T-cell (primary cell): ENCODE data around the gene NR5A2. TPM values are rescaled to one million over a fixed set of nuclear protein-coding genes. Genes with fewer than 3 reads are reported as not detected.

Source experiments
- ATAC-seq, 4 experiments: fragments of 200-7000 bp in 3 of 4; fragments of 150-1000 bp in 1 of 4; cut with Tn5 transposase; replicated peaks in 1 of 4; 1 replicate in 3 of 4; 2 replicates in 1 of 4; pipeline ENCODE4 v1.10.0; 2021; ENCODE audit warnings: moderate library complexity in 3 of 4, mild to moderate bottlenecking in 2 of 4, moderate number of reproducible peaks in 1 of 4
- CTCF ChIA-PET, 2 donors: fragments of 300-600 bp; sonication (Branson Sonifier 250); formaldehyde crosslinking; loops; one replicate each; lab custom pipeline; 2022; ENCODE audit warnings: antibody characterized with exemption in 2 of 2; lab: Charles Lee
- POLR2A ChIA-PET, 2 donors: fragments of 300-600 bp; sonication (Branson Sonifier 250); formaldehyde crosslinking; loops; one replicate each; lab custom pipeline; 2022; ENCODE audit warnings: antibody characterized with exemption in 2 of 2; lab: Charles Lee
- DNase-seq, 35 experiments: peaks; one replicate each; pipeline versions ENCODE4 v3.0.0 to v3.0.0-alpha.2; 2013 to 2023
- H3K27ac ChIP-seq: one replicate; pipeline ENCODE4 v1.5.1; 2013; ENCODE audit warnings: low read length
- H3K27me3 ChIP-seq, 2 experiments: replicated peaks in 1 of 2; 1 replicate in 1 of 2; 2 replicates in 1 of 2; pipeline versions ENCODE4 v1.6.1 to v1.7.0; 2013; ENCODE audit warnings: low read length in 1 of 2, mixed read lengths in 1 of 2; ENCODE audit not compliant: control insufficient read depth in 2 of 2, insufficient read depth in 2 of 2; ENCODE audit errors: extremely low read depth in 1 of 2
- H3K36me3 ChIP-seq, 2 donors: 1 replicate in 1 of 2; 2 replicates in 1 of 2; pipeline versions ENCODE4 v1.6.1 to v1.7.0; 2013; ENCODE audit warnings: low read length in 1 of 2; ENCODE audit not compliant: control insufficient read depth in 2 of 2, insufficient read depth in 1 of 2; ENCODE audit errors: extremely low read depth in 1 of 2
- H3K4me1 ChIP-seq, 2 experiments: 1 replicate in 1 of 2; 2 replicates in 1 of 2; pipeline versions ENCODE4 v1.6.1 to v1.7.0; 2013; ENCODE audit warnings: low read length in 2 of 2, mixed read lengths in 1 of 2; ENCODE audit not compliant: insufficient read depth in 2 of 2, control insufficient read depth in 1 of 2; ENCODE audit errors: extremely low read depth in 1 of 2
- H3K4me3 ChIP-seq, 2 donors: 1 replicate in 1 of 2; 2 replicates in 1 of 2; pipeline versions ENCODE4 v1.5.1 to v1.7.0; 2013; ENCODE audit warnings: mild to moderate bottlenecking in 2 of 2, low read length in 1 of 2, moderate library complexity in 1 of 2; ENCODE audit not compliant: control insufficient read depth in 1 of 2; ENCODE audit errors: extremely low read depth in 1 of 2
- H3K9me3 ChIP-seq: 2 replicates; pipeline ENCODE4 v1.7.0; 2013
- H3K27ac Mint-ChIP-seq, 2 donors: one replicate each; pipeline ENCODE4 v1.8.0; 2020 to 2021; ENCODE audit warnings: mild to moderate bottlenecking in 2 of 2, mixed read lengths in 2 of 2
- H3K27me3 Mint-ChIP-seq, 2 donors: one replicate each; pipeline ENCODE4 v1.8.0; 2021 to 2022; ENCODE audit warnings: mixed read lengths in 2 of 2
- H3K36me3 Mint-ChIP-seq: one replicate; pipeline ENCODE4 v1.8.0; 2021; ENCODE audit warnings: mixed read lengths
- H3K4me1 Mint-ChIP-seq, 3 donors: one replicate each; pipeline ENCODE4 v1.8.0; 2020 to 2022; ENCODE audit warnings: mixed read lengths in 3 of 3, mild to moderate bottlenecking in 1 of 3
- H3K4me3 Mint-ChIP-seq, 3 donors: one replicate each; pipeline ENCODE4 v1.8.0; 2020 to 2022; ENCODE audit warnings: mild to moderate bottlenecking in 3 of 3, mixed read lengths in 3 of 3, moderate library complexity in 3 of 3
- H3K9me3 Mint-ChIP-seq, 3 donors: one replicate each; pipeline ENCODE4 v1.8.0; 2020 to 2022; ENCODE audit warnings: mixed read lengths in 3 of 3
- WGBS: methylation state at CpG from one replicate; pipeline ENCODE4 v1.1.5; 2013; ENCODE audit warnings: missing lambda C conversion rate; ENCODE audit not compliant: insufficient coverage; 5-methylcytosine and 5-hydroxymethylcytosine counted together
- total RNA-seq, 35 experiments: library from RNA in 6 of 35; stranded (reverse) in 6 of 35; fragments of 120-200 nt in 1 of 35; gene quantifications; one replicate each; pipeline versions ENCODE4 v1.2.1 to v1.2.4 and lab custom pipeline; 2013 to 2026

Gene NR5A2
- total RNA-seq, 5 donors from 2014 or later (not counting 1 experiment from before 2014, with no cell fraction given), result 0.15 to 0.19 TPM; not detected in 3

DNA sequence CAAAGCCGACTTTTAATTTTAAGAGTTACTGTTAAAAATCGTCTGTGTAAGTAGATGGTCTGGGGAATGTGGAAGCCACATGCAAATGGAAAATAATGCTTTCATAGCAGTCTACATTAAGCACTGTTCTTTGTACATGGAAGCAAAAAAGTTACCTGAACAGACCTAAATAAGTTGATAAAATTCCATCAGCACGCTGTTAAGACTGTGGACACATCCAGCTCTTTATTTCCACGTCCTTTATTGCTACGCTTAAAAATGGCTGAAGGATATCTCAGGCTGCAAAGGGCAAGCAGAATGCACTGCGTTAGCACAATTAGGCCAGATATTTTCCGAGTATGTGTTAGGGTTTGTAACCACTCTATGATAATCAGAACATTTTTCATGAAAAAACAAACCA is 22.3 kb downstream of the NR5A2 start:
- no peaks in the 10 kb centered on the region for H3K9me3 Mint-ChIP-seq
- no peak overlapping the region for H3K4me3 Mint-ChIP-seq
- no peaks in the 10 kb centered on the region for H3K4me1 Mint-ChIP-seq
- no peaks in the 10 kb centered on the region for H3K9me3 ChIP-seq
- no peak for ATAC-seq
- no peak overlapping the region for H3K27ac Mint-ChIP-seq
- no peak overlapping the region for H3K4me3 ChIP-seq
- DNase-seq, result no peak
- H3K36me3 Mint-ChIP-seq, result no peaks in the 10 kb centered on the region
- peaks cover 1 to 11% of the 10 kb centered on the region in 2 experiments for H3K27me3 ChIP-seq
- peaks cover 21 to 33% of the 10 kb centered on the region in 2 donors for H3K27me3 Mint-ChIP-seq
- ChIA-PET CTCF (no interaction called here), POLR2A (no interaction called here)
- 70% methylated on average over 2 of the region's 7 CpGs for WGBS
- no peak overlapping the region for H3K27ac ChIP-seq
- no peaks in the 10 kb centered on the region for H3K36me3 ChIP-seq
- no peaks in the 10 kb centered on the region for H3K4me1 ChIP-seq

GRCh38 chr1:200051620-200052019 is 24.1 kb downstream of the NR5A2 start:
- H3K4me1 ChIP-seq, result no peaks in the 10 kb centered on the region
- H3K27ac ChIP-seq, result no peak overlapping the region
- ChIA-PET CTCF (no interaction called here), POLR2A (interaction anchor here in 1 of 2 donors (0.6 kb wide), 1 partner anchor 72 kb away, joined by 3 read pairs; no protein-coding TSS in a partner anchor)
- H3K9me3 ChIP-seq, result no peaks in the 10 kb centered on the region
- H3K9me3 Mint-ChIP-seq, result no peaks in the 10 kb centered on the region
- H3K36me3 ChIP-seq, result no peaks in the 10 kb centered on the region
- WGBS, result no CpG with 5 or more reads among the region's 4 CpGs
- no peaks in the 10 kb centered on the region for H3K4me1 Mint-ChIP-seq
- no peaks in the 10 kb centered on the region for H3K36me3 Mint-ChIP-seq
- ATAC-seq (no peak), DNase-seq (no peak)
- peaks cover 13 to 25% of the 10 kb centered on the region in 2 donors for H3K27me3 Mint-ChIP-seq
- no peak overlapping the region for H3K4me3 Mint-ChIP-seq
- peaks cover 0 to 3% of the 10 kb centered on the region in 2 experiments for H3K27me3 ChIP-seq
- no peak overlapping the region for H3K27ac Mint-ChIP-seq
- no peak overlapping the region for H3K4me3 ChIP-seq

DNA sequence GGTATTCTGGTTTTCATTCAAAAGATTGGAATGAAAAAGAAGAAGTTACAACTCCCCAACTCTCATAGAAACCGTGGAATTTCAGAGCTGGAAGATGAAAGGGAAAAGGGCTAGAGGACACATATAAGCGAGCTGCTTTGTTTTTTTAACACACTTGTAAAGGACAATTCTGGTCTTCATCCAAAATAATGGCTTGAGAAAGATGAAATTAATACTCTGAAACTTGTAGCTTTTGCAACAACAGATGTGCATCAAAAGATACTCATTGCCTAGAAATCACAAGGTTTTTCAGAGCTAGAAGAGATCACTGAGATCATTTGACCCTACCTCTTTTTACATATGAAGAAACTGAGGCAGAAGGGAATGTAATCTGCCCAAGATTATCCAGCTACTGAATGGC is 25.6 kb downstream of the NR5A2 start:
- H3K36me3 ChIP-seq, result no peaks in the 10 kb centered on the region
- no CpG with 5 or more reads among the region's 2 CpGs for WGBS
- Mint-ChIP-seq H3K9me3 (no peaks in the 10 kb centered on the region), H3K4me1 (no peaks in the 10 kb centered on the region), H3K4me3 (no peak overlapping the region), H3K27ac (no peak overlapping the region), H3K36me3 (no peaks in the 10 kb centered on the region), H3K27me3 (peaks cover 20 to 30% of the 10 kb centered on the region in 2 donors)
- ATAC-seq (no peak), DNase-seq (no peak)
- no peaks in the 10 kb centered on the region for H3K4me1 ChIP-seq
- H3K4me3 ChIP-seq, result no peak overlapping the region
- POLR2A ChIA-PET, result interaction anchor here in 1 of 2 donors (0.6 kb wide), 1 partner anchor 25 kb away, joined by 9 read pairs; no protein-coding TSS in a partner anchor
- peaks cover 0 to 6% of the 10 kb centered on the region in 2 experiments for H3K27me3 ChIP-seq
- CTCF ChIA-PET, result interaction anchor here in 1 of 2 donors (0.6 kb wide), 1 partner anchor 764 kb away, joined by 4 read pairs; no protein-coding TSS in a partner anchor
- no peak overlapping the region for H3K27ac ChIP-seq
- H3K9me3 ChIP-seq, result no peaks in the 10 kb centered on the region

DNA sequence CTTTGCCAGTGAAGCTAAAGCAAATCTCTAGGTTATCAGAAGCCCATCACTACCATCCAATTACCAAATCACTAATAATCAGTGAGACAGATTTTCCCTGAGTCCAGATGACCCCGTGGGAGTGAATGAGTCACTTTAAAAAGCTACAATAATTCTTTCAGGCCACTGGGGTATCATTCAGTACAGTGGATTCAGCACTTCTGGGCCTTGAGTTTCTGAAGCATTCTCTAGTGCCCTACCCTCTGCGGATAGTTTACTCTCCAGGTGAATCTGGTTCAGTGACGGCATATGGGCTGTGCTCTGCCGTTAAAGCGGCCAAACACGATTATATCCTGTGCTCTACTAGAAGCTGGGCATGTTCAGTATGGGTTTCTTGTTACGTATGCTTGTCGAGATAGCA is 26.1 kb downstream of the NR5A2 start:
- no peaks in the 10 kb centered on the region for H3K36me3 Mint-ChIP-seq
- ChIA-PET CTCF (no interaction called here), POLR2A (interaction anchor here (0.6 kb wide), 2 partner anchors 25 to 27 kb away, joined by 3 to 9 read pairs; no protein-coding TSS in a partner anchor)
- H3K4me1 Mint-ChIP-seq, result no peaks in the 10 kb centered on the region
- H3K27me3 ChIP-seq, result peaks cover 0 to 6% of the 10 kb centered on the region in 2 experiments
- H3K27ac ChIP-seq, result no peak overlapping the region
- H3K27me3 Mint-ChIP-seq, result peaks cover 22 to 27% of the 10 kb centered on the region in 2 donors
- no peaks in the 10 kb centered on the region for H3K9me3 Mint-ChIP-seq
- H3K36me3 ChIP-seq, result no peaks in the 10 kb centered on the region
- no peak overlapping the region for H3K27ac Mint-ChIP-seq
- WGBS, result 90% methylated on average over 6 of the region's 8 CpGs
- no peak overlapping the region for H3K4me3 Mint-ChIP-seq
- DNase-seq (no peak), ATAC-seq (no peak)
- H3K9me3 ChIP-seq, result no peaks in the 10 kb centered on the region
- no peak overlapping the region for H3K4me3 ChIP-seq
- no peaks in the 10 kb centered on the region for H3K4me1 ChIP-seq

DNA sequence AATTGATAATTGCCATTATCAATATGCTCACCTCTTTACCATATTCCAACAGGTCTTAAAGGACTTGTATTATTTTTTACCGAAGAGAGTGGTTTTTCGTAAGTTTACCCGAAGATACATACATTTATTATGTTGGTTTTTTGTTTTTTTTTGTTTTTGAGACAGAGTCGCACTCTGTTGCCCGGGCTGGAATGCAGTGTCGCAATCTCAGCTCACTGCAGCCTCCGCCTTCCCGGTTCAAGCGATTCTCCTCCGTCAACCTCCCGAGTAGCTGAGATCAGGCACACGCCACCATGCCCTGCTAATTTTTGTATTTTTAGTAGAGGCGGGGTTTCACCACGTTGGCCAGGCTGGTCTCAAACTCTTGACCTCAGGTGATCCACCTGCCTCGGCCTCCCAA is 30.8 kb downstream of the NR5A2 start:
- ChIA-PET POLR2A (no interaction called here), CTCF (no interaction called here)
- Histone ChIP-seq H3K36me3 (no peaks in the 10 kb centered on the region), H3K4me1 (no peaks in the 10 kb centered on the region), H3K27ac (no peak overlapping the region), H3K9me3 (no peaks in the 10 kb centered on the region), H3K4me3 (no peak overlapping the region), H3K27me3 (peaks cover 0 to 10% of the 10 kb centered on the region in 2 experiments)
- DNase-seq (no peak), ATAC-seq (no peak)
- 89% methylated on average over 5 of the region's 15 CpGs for WGBS
- no peak overlapping the region for H3K27ac Mint-ChIP-seq
- no peaks in the 10 kb centered on the region for H3K36me3 Mint-ChIP-seq
- H3K4me3 Mint-ChIP-seq, result no peak overlapping the region
- no peaks in the 10 kb centered on the region for H3K9me3 Mint-ChIP-seq
- peaks cover 25 to 26% of the 10 kb centered on the region in 2 donors for H3K27me3 Mint-ChIP-seq
- no peaks in the 10 kb centered on the region for H3K4me1 Mint-ChIP-seq

DNA sequence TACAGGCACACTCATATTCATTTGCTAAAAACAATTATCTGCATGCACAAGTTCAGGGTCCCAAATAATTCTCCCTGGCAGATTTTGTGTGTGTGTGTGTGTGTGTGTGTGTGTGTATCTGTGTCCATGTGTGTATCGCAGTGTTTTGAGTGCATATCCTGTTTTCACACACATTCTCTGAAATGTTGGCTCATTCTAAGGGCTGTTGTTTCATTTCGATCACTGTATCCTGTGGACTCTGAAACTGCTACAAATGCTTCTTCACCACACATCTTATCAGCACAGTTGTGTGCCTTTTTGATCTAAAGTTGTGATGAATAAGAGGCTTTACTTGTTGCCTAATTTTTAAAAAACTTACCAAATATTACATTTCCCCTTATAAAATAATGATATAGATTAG is 34.6 kb downstream of the NR5A2 start:
- no peaks in the 10 kb centered on the region for H3K36me3 ChIP-seq
- DNase-seq (no peak), ATAC-seq (no peak)
- no peaks in the 10 kb centered on the region for H3K4me1 ChIP-seq
- POLR2A ChIA-PET, result no interaction called here
- peaks cover 21 to 23% of the 10 kb centered on the region in 2 donors for H3K27me3 Mint-ChIP-seq
- CTCF ChIA-PET, result no interaction called here
- H3K4me1 Mint-ChIP-seq, result no peaks in the 10 kb centered on the region
- H3K4me3 Mint-ChIP-seq, result no peak overlapping the region
- no CpG with 5 or more reads among the region's 2 CpGs for WGBS
- H3K4me3 ChIP-seq, result no peak overlapping the region
- peaks cover 0 to 10% of the 10 kb centered on the region in 2 experiments for H3K27me3 ChIP-seq
- H3K36me3 Mint-ChIP-seq, result no peaks in the 10 kb centered on the region
- no peak overlapping the region for H3K27ac Mint-ChIP-seq
- no peaks in the 10 kb centered on the region for H3K9me3 Mint-ChIP-seq
- no peak overlapping the region for H3K27ac ChIP-seq
- no peaks in the 10 kb centered on the region for H3K9me3 ChIP-seq
